Cardiac muscle cell (in vitro differentiated cells and primary cell): Measurements from ENCODE around the gene SUFU. TPM values are rescaled to one million over a fixed set of nuclear protein-coding genes. Genes with fewer than 3 reads are reported as not detected.
A peak's percentile ranks its signal among the peaks of the same experiment; 100 is the strongest.

Source experiments
- DNase-seq, 2 donors: peaks; one replicate each; pipeline versions ENCODE4 v3.0.0 to v3.0.0-alpha.2; 2010 to 2017; ENCODE audit warnings: low read depth in 1 of 2, low spot score in 1 of 2
- H3K27ac ChIP-seq: fragments of 200-600 bp; sonication (generic); 2 replicates; pipeline ENCODE4 v1.5.1; 2016
- H3K27me3 ChIP-seq: fragments of 200-600 bp; sonication (generic); 2 replicates; pipeline ENCODE4 v1.6.0; 2016; ENCODE audit warnings: control low read depth
- H3K36me3 ChIP-seq: fragments of 200-600 bp; sonication (generic); 2 replicates; pipeline ENCODE4 v1.5.1; 2016; ENCODE audit warnings: control low read depth
- H3K4me1 ChIP-seq: fragments of 200-600 bp; sonication (generic); 2 replicates; pipeline ENCODE4 v1.8.1; 2017; ENCODE audit warnings: low read depth, mild to moderate bottlenecking, mixed run types
- H3K4me3 ChIP-seq: fragments of 200-600 bp; sonication (generic); 2 replicates; pipeline ENCODE4 v1.5.1; 2016; ENCODE audit warnings: mild to moderate bottlenecking
- H3K9me3 ChIP-seq: fragments of 200-600 bp; sonication (generic); 2 replicates; pipeline ENCODE4 v1.5.1; 2017; ENCODE audit warnings: low read depth, mild to moderate bottlenecking, control low read depth
- polyA plus RNA-seq: library from polyadenylated mRNA; unstranded; fragments of >200 nt; fragmentation: Nextera tagmentation; extraction: Ambion mirVana; gene quantifications from 2 replicates; pipeline ENCODE4 v1.2.1, GENCODE V29; 2016
- total RNA-seq: library from RNA; depleted of rRNA; stranded (reverse); fragments of >200 nt; gene quantifications from 2 replicates; pipeline ENCODE4 v1.2.3, GENCODE V29; 2016
- TF ChIP-seq, protein P1 (sequence below): IDR thresholded peaks from 2 replicates; pipeline ENCODE4 v1.5.1; 2012; ENCODE audit warnings: low read depth, mild to moderate bottlenecking, low read length

The SUFU gene
- total and polyA plus RNA-seq, 2 experiments from 2014 or later, result 14.2 to 18.4 TPM

DNA sequence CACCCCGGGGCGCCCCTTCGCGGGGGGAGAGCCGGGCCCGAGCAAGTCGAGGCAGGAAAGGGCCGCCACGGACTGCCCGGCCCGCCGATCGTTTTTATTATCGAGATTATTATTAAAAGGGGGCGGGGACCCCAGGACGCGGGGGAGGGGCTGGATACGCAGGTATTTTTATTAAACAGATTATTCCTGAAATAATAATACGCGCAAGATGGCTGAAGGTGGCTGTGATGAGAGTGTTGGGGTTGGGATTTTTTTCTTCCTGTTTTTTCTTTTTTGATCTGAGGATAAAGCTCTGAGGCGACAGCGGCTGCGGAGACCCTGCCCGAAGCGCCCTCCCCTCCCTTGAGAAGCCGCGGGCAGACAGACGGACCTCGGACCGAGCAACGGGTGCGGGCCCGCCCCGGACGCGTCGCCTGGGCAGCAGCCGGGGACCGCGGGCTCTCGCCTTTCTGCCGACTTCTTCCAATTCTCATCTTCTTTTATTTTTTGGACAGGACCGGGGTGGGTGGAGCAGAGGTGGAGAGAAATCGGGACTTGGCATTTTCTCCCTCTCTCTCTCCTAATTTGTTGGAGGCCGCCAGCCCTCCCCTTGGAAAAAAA is 139.1 kb downstream of the SUFU start:
- peak overlapping the region; percentile 96 for H3K27ac ChIP-seq
- peak overlapping the region; percentile 74 for H3K4me3 ChIP-seq
- DNase-seq, result peak; percentile 48 to 57
- no peaks in the 10 kb centered on the region for H3K27me3 ChIP-seq
- no peaks in the 10 kb centered on the region for H3K9me3 ChIP-seq
- H3K36me3 ChIP-seq, result no peaks in the 10 kb centered on the region
- peaks cover 10% of the 10 kb centered on the region for H3K4me1 ChIP-seq
- TF ChIP-seq, protein P1, sequence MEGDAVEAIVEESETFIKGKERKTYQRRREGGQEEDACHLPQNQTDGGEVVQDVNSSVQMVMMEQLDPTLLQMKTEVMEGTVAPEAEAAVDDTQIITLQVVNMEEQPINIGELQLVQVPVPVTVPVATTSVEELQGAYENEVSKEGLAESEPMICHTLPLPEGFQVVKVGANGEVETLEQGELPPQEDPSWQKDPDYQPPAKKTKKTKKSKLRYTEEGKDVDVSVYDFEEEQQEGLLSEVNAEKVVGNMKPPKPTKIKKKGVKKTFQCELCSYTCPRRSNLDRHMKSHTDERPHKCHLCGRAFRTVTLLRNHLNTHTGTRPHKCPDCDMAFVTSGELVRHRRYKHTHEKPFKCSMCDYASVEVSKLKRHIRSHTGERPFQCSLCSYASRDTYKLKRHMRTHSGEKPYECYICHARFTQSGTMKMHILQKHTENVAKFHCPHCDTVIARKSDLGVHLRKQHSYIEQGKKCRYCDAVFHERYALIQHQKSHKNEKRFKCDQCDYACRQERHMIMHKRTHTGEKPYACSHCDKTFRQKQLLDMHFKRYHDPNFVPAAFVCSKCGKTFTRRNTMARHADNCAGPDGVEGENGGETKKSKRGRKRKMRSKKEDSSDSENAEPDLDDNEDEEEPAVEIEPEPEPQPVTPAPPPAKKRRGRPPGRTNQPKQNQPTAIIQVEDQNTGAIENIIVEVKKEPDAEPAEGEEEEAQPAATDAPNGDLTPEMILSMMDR, result no peak

DNA sequence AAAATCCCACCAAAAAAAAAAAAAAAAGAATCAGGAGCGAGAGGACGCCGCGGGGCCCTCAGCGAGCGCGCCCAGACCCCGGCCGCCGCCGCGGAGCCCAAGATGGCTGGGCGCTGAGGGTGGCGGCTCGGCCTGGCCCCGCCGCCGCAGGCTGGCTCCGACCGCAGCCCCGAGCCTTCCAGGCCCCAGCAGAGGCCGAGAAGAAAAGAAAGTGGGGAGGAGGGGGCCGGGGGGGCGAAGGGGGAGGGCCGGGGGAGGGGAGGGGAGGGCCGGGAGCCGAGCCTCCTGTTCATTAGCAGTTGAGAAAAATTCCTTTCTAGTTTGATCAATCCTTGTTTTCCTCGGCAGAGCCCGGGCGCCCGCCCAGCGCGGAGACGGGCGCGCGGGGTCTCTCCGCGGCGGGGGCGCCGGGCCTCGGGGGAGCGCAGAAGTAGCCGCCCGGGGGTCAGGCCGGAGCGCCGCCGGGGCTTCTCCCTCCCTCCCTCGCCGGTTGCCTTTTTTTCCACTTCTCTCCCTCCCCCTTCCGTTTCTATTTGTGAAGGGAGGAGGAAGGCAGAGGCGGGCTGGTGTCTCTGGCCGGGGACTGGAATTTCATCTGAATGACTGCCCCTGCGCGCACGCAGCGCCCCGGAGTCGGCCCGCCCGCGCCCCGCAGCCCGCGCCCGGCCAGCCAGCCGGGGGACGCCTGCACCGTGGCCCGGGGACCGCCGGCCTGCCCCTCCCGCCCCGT is 139.7 kb downstream of the SUFU start:
- peak overlapping the region; percentile 96 for H3K27ac ChIP-seq
- DNase-seq, result peak; percentile 75 to 88
- H3K4me1 ChIP-seq, result peaks cover 13% of the 10 kb centered on the region
- TF ChIP-seq, protein P1, result no peak
- no peaks in the 10 kb centered on the region for H3K36me3 ChIP-seq
- no peaks in the 10 kb centered on the region for H3K27me3 ChIP-seq
- H3K4me3 ChIP-seq, result peak overlapping the region; percentile 74
- no peaks in the 10 kb centered on the region for H3K9me3 ChIP-seq

DNA sequence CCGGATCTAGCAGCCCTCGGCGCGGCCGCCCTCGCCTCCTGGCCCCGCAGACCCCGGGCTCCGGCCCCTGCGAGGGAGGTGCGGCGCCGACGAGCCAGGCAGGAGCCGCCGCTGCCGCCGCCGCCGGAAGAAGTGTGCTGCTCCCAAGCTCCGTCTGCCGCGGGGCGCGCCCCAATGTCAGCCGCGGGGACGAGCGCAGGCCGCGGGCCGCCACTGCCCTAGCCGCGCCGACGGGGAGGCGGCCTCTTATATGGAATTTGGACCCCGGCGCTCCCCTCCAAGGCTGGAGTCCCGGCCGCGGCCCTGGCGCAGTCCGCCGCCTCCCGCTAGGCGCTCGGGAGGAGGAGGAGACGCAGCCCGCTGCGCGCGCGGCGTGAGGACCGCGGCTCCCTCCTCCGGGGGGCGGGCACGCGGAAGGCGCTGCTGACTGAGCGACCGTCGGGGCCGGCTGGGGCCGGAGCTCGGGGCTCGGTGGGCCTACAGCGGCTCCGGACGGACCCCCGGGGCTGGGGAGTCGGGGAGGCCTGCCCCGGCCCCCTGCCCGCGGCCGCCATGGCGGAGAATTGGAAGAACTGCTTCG is 140.4 kb downstream of the SUFU start, which contains the start of gene TRIM8:
Gene TRIM8 (plus strand): TSS at position 414 of the 580 bp plus-strand sequence. CDS start 139 bp downstream, at position 553.
- DNase-seq, result peak; percentile 50 to 62
- Histone ChIP-seq H3K36me3 (no peaks in the 10 kb centered on the region), H3K9me3 (no peaks in the 10 kb centered on the region), H3K4me3 (peak within 1 kb of the TSS; percentile 74), H3K27me3 (no peaks in the 10 kb centered on the region), H3K27ac (peak within 1 kb of the TSS; percentile 96), H3K4me1 (peaks cover 20% of the 10 kb centered on the region)
- TF ChIP-seq, protein P1, result no peak

DNA sequence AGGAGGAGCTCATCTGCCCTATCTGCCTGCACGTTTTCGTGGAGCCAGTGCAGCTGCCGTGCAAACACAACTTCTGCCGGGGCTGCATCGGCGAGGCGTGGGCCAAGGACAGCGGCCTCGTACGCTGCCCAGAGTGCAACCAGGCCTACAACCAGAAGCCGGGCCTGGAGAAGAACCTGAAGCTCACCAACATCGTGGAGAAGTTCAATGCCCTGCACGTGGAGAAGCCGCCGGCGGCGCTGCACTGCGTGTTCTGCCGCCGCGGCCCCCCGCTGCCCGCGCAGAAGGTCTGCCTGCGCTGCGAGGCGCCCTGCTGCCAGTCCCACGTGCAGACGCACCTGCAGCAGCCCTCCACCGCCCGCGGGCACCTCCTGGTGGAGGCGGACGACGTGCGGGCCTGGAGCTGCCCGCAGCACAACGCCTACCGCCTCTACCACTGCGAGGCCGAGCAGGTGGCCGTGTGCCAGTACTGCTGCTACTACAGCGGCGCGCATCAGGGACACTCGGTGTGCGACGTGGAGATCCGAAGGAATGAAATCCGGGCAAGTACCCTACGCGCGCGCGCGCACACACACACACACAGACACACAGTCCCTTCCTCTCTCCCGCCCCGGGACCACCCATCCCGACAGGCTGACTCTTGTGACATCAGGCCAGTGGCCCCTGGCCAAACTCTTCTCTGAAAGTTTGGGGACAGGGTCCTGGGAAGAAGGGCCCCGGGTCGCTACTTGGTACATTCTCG is 141.0 kb downstream of the SUFU start:
- peak; percentile 75 to 85 for DNase-seq
- H3K27ac ChIP-seq, result peak overlapping the region; percentile 96

DNA sequence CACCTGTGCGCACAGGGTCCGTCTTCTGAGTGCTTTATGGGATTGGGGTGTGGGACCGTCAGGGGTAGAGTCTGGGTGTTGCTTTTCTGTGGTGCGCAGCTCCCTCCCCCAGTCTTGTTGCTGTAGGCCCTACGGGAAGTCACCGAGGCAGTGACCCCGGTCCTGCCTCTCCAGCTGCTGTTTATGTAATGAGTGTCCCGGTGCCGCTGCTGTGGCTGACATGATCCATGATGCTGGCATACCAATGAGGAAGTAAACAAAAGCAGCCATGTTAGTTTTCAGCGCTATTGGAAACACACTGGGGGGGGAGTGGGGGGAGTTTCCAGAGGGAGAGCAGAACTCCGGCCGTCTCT is 141.6 kb downstream of the SUFU start:
- H3K36me3 ChIP-seq, result no peaks in the 10 kb centered on the region
- peaks cover 31% of the 10 kb centered on the region for H3K4me1 ChIP-seq
- peak overlapping the region; percentile 74 for H3K4me3 ChIP-seq
- H3K27ac ChIP-seq, result peak overlapping the region; percentile 96
- DNase-seq, result peak in 1 of 2 donors; percentile 68
- H3K27me3 ChIP-seq, result no peaks in the 10 kb centered on the region
- TF ChIP-seq, protein P1, result no peak
- no peaks in the 10 kb centered on the region for H3K9me3 ChIP-seq

More for the DNA sequence above, 141.0 kb downstream of the SUFU start:
- Histone ChIP-seq H3K27me3 (no peaks in the 10 kb centered on the region), H3K36me3 (no peaks in the 10 kb centered on the region), H3K4me3 (peak overlapping the region; percentile 74), H3K9me3 (no peaks in the 10 kb centered on the region), H3K4me1 (peaks cover 26% of the 10 kb centered on the region)
- TF ChIP-seq, protein P1, result peak; percentile 58
